Natural killer cell treated with Interleukin-12 subunit alpha and Interleukin-12 subunit beta and Interleukin-15 and Interleukin-18, amount 100 ng/mL, for 72 hours (primary cell): Measurements from ENCODE around the gene KDM3B. TPM values are rescaled to one million over a fixed set of nuclear protein-coding genes. Genes with fewer than 3 reads are reported as not detected.
A peak's percentile ranks its signal among the peaks of the same experiment; 100 is the strongest.

Experiments used
- ATAC-seq, 2 donors: fragments of 150-1000 bp; cut with Tn5 transposase in 1 of 2; sonication (Bioruptor Pico), chemical (Tn5 transposase) in 1 of 2; 2 replicates each; pipeline ENCODE4 v1.10.0; 2021
- DNase-seq: peaks from one replicate; pipeline ENCODE4 v3.0.0; 2022; ENCODE audit warnings: low spot score
- H3K27ac Mint-ChIP-seq, 2 donors: 1 replicate in 1 of 2; 2 replicates in 1 of 2; pipeline ENCODE4 v1.8.0; 2022; ENCODE audit warnings: mixed read lengths in 2 of 2, mild to moderate bottlenecking in 1 of 2, moderate library complexity in 1 of 2
- H3K27me3 Mint-ChIP-seq, 2 donors: 1 replicate in 1 of 2; 2 replicates in 1 of 2; pipeline ENCODE4 v1.8.0; 2022; ENCODE audit warnings: mixed read lengths in 2 of 2
- H3K36me3 Mint-ChIP-seq: one replicate; pipeline ENCODE4 v1.8.0; 2022; ENCODE audit warnings: mixed read lengths
- H3K4me1 Mint-ChIP-seq, 2 donors: 1 replicate in 1 of 2; 2 replicates in 1 of 2; pipeline ENCODE4 v1.8.0; 2022; ENCODE audit warnings: low read depth in 2 of 2, mixed read lengths in 2 of 2, mild to moderate bottlenecking in 1 of 2
- H3K4me3 Mint-ChIP-seq: one replicate; pipeline ENCODE4 v1.8.0; 2022; ENCODE audit warnings: mixed read lengths
- H3K9me3 Mint-ChIP-seq: 2 replicates; pipeline ENCODE4 v1.8.0; 2022; ENCODE audit warnings: mixed read lengths
- total RNA-seq, 2 donors: library from RNA; stranded (reverse); gene quantifications; one replicate each; pipeline ENCODE4 v1.2.3, GENCODE V29; 2022

The KDM3B gene
- total RNA-seq, 2 donors from 2014 or later, result 58.6 to 61.7 TPM

DNA sequence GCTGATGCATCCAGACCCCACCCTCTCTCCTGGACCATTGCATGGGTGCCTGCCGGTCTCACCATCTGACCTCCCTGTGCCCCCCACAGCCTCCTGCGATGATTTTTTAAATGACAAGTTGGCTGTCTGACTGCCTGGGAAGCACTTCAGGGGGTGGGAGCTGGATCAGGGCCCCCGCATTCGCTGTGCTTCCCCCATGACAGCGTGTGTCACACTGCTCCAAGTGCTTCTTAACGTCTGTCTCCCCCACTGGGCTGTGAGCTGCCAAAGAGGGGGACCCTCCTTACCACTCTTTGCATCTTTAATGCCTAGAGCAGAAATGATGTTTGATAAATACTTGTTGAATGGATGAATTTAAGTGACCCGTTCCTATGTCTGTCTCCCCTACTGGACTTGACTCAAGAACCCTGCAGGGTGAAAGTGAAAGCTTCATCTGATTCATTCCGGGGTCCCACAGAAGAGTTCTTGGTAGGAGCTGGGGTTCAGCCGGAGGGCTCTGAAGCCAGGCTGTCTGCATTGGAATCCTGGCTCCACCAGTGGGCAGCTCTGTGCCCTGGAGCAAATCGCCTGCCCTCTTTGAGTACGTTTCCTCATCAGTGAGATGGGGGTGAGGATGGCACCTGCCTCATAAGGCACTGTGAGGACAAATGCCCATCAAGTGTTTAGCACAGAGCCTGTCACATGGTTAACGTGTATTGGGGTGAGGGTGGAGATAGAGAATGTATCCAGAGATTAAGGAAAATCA lies 105.2 kb downstream of the KDM3B start:
- Mint-ChIP-seq H3K4me1 (peaks cover 23 to 33% of the 10 kb centered on the region in 2 donors), H3K36me3 (no peaks in the 10 kb centered on the region), H3K27ac (peak overlapping the region; percentile 80 to 87), H3K4me3 (peak overlapping the region; percentile 29), H3K9me3 (no peaks in the 10 kb centered on the region), H3K27me3 (no peaks in the 10 kb centered on the region)
- ATAC-seq, result no peak
- DNase-seq, result no peak

DNA sequence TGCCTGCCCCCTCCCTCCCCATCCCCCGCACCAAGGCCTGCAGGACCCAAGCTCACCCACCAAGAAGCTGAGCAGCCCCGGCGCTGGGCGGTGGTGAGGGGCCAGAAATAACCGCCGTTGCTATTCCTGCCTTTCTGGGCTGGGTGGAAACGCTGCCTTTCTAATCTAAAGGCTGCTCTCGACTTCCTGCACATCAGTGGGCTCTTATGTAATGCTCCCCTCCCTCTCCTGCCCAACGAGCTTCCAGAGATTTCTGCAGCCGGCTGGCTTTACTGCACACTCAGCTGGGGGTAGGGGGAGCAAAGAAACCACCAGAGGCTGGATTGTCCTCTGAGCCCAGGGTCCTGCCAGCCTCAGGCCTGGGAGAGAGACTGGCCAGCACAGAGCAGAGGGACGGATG lies 105.9 kb downstream of the KDM3B start:
- Mint-ChIP-seq H3K36me3 (no peaks in the 10 kb centered on the region), H3K4me3 (peak overlapping the region; percentile 29), H3K4me1 (peaks cover 23 to 33% of the 10 kb centered on the region in 2 donors), H3K27me3 (no peaks in the 10 kb centered on the region), H3K27ac (peak overlapping the region; percentile 87 to 90), H3K9me3 (no peaks in the 10 kb centered on the region)
- ATAC-seq (no peak), DNase-seq (no peak)

DNA sequence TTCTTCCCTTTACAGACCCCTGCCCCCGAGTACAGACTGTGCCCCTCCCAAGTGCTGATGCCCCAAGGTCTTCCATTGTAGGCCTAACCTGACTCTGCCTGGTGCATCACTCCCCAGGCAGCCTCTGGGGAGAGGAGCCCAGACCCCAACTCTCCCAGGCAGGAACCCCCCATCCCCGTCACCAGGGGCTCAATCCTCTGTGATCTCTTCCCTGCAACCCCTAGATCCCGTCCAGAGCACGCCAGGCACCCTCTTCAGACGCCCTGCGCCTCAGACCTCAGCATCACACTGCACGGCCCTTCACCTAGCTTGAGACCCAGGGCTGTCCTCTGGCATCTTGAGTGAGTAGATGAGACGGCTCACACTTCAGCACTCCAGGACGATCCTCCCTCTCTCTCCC lies 106.4 kb downstream of the KDM3B start:
- Mint-ChIP-seq H3K27ac (peak overlapping the region; percentile 87 to 90), H3K4me3 (peak overlapping the region; percentile 68), H3K9me3 (no peaks in the 10 kb centered on the region), H3K4me1 (peaks cover 23 to 33% of the 10 kb centered on the region in 2 donors), H3K36me3 (no peaks in the 10 kb centered on the region), H3K27me3 (no peaks in the 10 kb centered on the region)
- DNase-seq (no peak), ATAC-seq (peak in 1 of 2 donors; percentile 0)

DNA sequence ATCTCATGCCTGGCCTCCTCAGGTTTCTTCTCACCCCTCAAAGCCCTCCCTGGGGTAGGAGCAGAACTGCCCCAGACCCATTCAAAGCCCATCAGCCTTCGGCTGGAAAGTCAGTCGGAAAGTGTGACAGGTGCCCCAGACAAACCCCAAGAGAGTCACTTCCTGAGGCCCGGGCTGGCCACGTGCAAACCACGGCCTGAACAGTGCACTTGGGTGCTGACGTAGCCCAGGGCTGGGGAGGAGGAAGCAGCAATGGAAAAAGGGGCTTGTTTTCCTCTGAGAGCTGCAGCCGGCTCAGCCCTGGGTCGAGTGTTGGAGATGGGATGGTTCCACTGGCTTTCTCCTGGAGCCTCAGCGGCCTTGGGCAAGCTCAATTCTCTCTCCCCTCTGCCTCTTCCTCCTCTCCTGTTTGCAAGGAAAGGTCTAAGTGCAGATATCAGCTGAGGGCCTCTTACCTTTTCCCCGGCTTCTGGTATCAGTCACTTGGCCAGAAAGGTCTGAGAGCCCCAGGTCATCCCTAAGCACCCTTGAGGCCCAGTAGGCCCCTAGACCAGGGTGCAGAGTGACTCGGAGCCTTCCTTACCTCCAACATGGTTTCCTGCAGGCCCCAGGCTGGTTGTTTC lies 106.9 kb downstream of the KDM3B start:
- Mint-ChIP-seq H3K4me3 (peak overlapping the region; percentile 68), H3K27me3 (no peaks in the 10 kb centered on the region), H3K4me1 (peaks cover 23 to 33% of the 10 kb centered on the region in 2 donors), H3K27ac (peak overlapping the region; percentile 87 to 90), H3K9me3 (no peaks in the 10 kb centered on the region), H3K36me3 (no peaks in the 10 kb centered on the region)
- DNase-seq, result peak; percentile 88
- peak; percentile 72 to 79 for ATAC-seq

DNA sequence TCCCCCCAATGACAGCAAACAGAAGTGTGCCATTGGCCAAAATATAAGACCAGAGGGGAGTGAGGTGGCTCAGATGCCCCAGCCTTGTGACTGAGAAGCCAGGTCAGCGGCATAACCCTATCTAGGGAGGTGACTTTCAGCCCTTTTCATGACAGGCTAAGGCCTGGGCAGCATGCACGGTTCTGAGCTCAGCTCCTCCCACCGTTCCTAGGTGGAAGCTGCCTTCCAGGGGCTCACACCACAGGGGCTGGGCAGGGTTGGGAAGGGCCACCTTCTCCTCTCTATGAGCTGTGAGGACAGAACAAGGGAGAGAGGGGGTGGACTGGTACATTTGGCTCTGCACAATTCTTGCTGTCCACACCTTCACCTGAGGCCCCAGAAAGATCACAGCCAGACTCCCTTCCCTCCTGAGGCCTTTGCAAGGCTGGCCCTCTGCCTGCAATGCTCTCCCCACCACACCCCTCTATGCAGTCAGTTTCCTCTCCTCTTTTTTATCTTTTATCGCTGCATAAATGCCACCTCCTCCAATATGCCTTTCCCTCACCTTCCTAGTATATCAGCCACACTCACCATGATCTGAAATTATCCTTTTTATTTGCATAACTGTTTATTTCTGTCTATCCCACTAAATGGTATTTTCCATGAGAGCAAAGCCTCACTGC lies 107.7 kb downstream of the KDM3B start:
- H3K27me3 Mint-ChIP-seq, result no peaks in the 10 kb centered on the region
- no peaks in the 10 kb centered on the region for H3K36me3 Mint-ChIP-seq
- DNase-seq (no peak), ATAC-seq (no peak)
- H3K4me1 Mint-ChIP-seq, result peaks cover 23 to 33% of the 10 kb centered on the region in 2 donors
- peak overlapping the region; percentile 87 to 90 for H3K27ac Mint-ChIP-seq
- no peaks in the 10 kb centered on the region for H3K9me3 Mint-ChIP-seq
- H3K4me3 Mint-ChIP-seq, result no peak overlapping the region

DNA sequence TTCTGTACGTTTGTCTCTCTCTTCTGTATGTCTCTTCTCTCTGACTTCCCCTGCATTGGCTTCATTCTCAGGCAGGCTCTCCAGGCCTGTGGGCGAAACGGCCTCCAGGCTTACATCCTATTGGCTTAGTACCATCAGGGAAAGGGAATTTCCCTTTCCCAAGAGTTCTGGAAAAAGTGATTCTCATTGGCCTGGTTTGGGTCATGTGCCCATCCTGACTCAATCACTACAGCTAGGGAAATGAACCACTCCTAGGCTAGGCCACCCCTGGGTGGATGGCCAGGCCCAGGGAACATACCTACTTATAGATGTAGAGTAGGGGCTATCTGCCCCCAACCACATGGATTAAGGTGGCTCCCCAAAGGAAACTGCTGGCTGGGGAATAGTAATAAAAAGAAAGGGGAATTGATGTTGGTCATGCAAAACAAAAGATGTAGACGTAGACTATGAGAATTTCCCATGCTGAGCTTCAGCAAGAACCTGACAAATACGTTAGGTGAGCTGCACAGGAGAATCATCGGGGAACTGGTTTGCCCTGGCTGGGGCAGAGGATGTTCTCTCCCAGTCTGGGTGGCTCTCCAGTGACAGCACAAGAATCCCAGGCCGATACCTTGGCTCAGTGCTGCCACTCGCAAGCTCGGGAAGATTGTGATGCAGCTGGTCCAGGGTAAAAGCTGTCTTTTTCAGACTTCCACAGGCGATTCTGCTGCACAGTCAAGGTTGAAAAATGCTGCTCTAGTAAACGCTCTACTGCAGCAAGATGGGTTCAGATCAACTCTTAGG lies 109.0 kb downstream of the KDM3B start:
- no peak for DNase-seq
- no peaks in the 10 kb centered on the region for H3K36me3 Mint-ChIP-seq
- H3K27ac Mint-ChIP-seq, result peak overlapping the region; percentile 2 to 90
- H3K4me1 Mint-ChIP-seq, result peaks cover 25 to 33% of the 10 kb centered on the region in 2 donors
- ATAC-seq, result no peak
- H3K27me3 Mint-ChIP-seq, result no peaks in the 10 kb centered on the region
- H3K4me3 Mint-ChIP-seq, result no peak overlapping the region
- H3K9me3 Mint-ChIP-seq, result no peaks in the 10 kb centered on the region

DNA sequence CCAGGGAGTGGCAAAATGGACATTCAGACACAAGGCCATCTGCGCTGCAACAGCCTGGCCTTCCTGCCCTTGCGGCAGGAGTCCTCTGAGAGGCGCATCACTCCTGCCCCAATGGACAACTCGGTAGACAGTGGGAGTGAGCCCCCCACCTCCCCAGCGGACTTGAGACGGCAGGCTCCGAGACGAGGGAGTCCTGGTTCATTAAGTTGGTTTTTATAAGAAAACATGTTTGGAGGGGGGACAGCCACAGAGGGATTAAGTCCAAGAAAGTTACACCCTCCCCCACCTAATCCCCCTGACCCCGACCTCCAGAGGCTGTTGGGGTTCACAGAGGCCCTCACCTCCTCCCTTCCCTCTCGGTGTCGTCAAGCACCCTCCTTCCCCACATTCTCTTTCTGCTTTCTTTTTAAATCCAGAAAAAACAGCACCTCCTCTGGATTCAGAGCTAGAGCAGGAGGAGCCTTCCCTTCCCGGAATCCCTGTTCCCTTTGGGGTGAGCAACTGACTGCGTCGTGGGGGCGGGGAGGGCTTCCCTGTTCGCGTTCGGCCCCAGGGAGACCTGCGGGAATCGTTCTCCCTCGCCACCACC lies 111.0 kb downstream of the KDM3B start:
- no peak for ATAC-seq
- Mint-ChIP-seq H3K36me3 (no peaks in the 10 kb centered on the region), H3K4me3 (peak overlapping the region; percentile 86), H3K27ac (peak overlapping the region; percentile 79 to 85), H3K27me3 (no peaks in the 10 kb centered on the region), H3K9me3 (no peaks in the 10 kb centered on the region), H3K4me1 (peaks cover 36 to 42% of the 10 kb centered on the region in 2 donors)
- no peak for DNase-seq

DNA sequence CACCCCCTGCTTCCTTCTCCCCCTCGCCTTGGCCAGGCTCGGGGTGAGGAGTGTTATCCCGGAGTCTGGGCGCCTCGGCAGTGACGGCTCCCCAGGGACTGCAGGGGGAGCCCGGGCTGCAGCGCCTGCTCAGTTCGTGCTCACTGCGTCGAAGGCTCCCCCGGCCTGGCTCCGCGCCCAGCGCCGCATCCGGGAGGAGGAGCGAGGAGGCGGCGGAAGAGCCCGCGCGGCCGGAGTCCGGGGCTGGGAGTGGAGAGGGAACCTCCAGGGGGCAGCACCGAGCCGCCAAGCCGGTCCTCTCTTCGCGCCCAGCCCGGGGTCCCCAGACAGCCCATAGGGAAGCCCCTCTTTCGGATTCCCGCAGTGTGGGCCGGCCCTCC lies 111.5 kb downstream of the KDM3B start:
- peak overlapping the region; percentile 86 for H3K4me3 Mint-ChIP-seq
- H3K9me3 Mint-ChIP-seq, result no peaks in the 10 kb centered on the region
- peaks cover 33 to 42% of the 10 kb centered on the region in 2 donors for H3K4me1 Mint-ChIP-seq
- peak overlapping the region; percentile 79 to 85 for H3K27ac Mint-ChIP-seq
- no peaks in the 10 kb centered on the region for H3K36me3 Mint-ChIP-seq
- H3K27me3 Mint-ChIP-seq, result no peaks in the 10 kb centered on the region
- peak; percentile 96 for DNase-seq
- ATAC-seq, result peak; percentile 74 to 80

DNA sequence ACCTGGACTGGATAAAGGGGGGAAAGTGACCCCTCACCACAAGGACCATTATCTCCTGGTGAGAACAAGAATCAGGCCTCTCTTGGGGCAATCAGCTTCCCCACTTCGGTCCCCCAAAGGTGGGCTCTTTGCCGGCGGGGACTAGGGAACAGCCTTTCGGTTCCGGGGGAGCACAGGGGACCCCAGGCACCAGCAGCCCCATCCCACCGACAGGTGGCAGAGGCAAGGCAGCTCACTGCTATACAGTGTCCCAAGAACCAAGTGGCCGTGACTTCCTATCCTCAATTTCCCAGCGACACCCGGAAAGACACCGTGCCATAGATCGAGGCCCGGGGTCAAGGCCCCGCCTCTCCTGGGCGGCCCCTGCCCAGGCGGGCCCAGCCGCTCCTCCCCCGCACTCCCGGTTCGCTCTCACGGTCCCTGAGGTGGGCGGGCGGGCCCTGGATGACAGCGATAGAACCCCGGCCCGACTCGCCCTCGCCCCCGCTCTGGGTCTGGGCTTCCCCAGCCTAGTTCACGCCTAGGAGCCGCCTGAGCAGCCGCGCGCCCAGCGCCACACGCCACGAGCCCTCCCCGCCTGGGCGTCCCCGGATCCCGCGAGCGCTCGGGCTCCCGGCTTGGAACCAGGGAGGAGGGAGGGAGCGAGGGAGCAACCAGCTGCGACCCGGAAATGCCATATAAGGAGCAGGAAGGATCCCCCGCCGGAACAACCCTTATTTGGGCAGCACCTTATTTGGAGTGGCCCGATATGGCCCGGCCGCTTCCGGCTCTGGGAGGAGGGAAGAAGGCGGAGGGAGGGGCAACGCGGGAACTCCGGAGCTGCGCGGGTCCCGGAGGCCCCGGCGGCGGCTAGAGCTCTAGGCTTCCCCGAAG lies 112.1 kb downstream of the KDM3B start:
- H3K9me3 Mint-ChIP-seq, result no peaks in the 10 kb centered on the region
- H3K4me1 Mint-ChIP-seq, result peaks cover 29 to 35% of the 10 kb centered on the region in 2 donors
- DNase-seq (peak; percentile 97), ATAC-seq (peak; percentile 85 to 88)
- H3K4me3 Mint-ChIP-seq, result peak overlapping the region; percentile 86
- no peaks in the 10 kb centered on the region for H3K36me3 Mint-ChIP-seq
- H3K27me3 Mint-ChIP-seq, result no peaks in the 10 kb centered on the region
- peak overlapping the region; percentile 79 to 85 for H3K27ac Mint-ChIP-seq

DNA sequence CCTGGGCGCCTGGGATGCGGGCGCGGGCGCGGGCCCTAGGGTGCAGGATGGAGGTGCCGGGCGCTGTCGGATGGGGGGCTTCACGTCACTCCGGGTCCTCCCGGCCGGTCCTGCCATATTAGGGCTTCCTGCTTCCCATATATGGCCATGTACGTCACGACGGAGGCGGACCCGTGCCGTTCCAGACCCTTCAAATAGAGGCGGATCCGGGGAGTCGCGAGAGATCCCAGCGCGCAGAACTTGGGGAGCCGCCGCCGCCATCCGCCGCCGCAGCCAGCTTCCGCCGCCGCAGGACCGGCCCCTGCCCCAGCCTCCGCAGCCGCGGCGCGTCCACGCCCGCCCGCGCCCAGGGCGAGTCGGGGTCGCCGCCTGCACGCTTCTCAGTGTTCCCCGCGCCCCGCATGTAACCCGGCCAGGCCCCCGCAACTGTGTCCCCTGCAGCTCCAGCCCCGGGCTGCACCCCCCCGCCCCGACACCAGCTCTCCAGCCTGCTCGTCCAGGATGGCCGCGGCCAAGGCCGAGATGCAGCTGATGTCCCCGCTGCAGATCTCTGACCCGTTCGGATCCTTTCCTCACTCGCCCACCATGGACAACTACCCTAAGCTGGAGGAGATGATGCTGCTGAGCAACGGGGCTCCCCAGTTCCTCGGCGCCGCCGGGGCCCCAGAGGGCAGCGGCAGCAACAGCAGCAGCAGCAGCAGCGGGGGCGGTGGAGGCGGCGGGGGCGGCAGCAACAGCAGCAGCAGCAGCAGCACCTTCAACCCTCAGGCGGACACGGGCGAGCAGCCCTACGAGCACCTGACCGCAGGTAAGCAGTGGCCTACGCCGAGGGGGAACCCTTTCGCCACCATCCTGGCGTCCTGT lies 113.0 kb downstream of the KDM3B start, which contains the start of gene EGR1:
EGR1 (plus strand) TSS at position 219 of the 864 bp plus-strand sequence; CDS start at position 502, 283 bp downstream.
- Mint-ChIP-seq H3K4me1 (peaks cover 26 to 30% of the 10 kb centered on the region in 2 donors), H3K27me3 (no peaks in the 10 kb centered on the region), H3K27ac (peak within 1 kb of the TSS; percentile 79 to 85), H3K9me3 (no peaks in the 10 kb centered on the region), H3K4me3 (peak within 1 kb of the TSS; percentile 86), H3K36me3 (no peaks in the 10 kb centered on the region)
- DNase-seq, result peak; percentile 94
- ATAC-seq, result peak; percentile 78 to 82

DNA sequence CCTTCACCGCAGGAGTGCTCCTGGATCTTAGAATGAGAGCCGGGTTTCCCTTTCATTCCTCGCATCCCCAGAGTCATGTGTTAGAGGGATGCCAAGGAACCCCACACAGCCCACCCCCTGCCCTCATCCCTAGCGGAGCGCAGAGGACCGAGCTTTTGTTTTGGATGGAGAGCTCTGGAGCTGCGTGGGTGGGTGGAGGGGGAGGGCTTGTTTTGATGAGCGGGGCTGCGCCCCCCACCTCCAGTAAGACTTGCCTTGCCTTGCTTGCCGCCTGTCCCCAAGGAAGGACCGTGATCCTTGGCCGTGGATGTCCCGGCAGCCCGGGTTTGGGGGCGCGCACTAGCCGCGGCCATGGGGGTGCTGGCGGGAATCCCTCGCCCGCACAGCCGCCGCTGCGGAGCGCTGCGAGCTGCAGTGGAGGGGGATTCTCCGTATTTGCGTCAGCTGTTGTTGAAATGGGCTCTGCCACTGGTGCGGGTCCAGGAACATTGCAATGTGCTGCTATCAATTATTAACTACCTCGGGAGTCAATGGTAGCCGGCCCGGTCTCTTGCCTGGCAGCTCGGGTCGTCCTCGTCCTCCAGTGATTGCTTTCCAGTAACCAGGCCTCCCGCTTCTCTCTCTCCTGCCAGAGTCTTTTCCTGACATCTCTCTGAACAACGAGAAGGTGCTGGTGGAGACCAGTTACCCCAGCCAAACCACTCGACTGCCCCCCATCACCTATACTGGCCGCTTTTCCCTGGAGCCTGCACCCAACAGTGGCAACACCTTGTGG lies 113.8 kb downstream of the KDM3B start:
- Mint-ChIP-seq H3K4me3 (peak overlapping the region; percentile 86), H3K36me3 (no peaks in the 10 kb centered on the region), H3K4me1 (peaks cover 19 to 22% of the 10 kb centered on the region in 2 donors), H3K27me3 (no peaks in the 10 kb centered on the region), H3K27ac (peak overlapping the region; percentile 58 to 79), H3K9me3 (no peaks in the 10 kb centered on the region)
- no peak for ATAC-seq
- DNase-seq, result no peak
